EH (cell line): ENCODE results near the gene LGSN.
"Not testable (repeated sequence)": the region's sequence is repeated elsewhere in the genome, so short reads cannot be mapped to it uniquely, and the experiment has no call there.

Experiments
- DNase-seq: peaks from one replicate; pipeline ENCODE4 v3.0.0-alpha.2; 2015; ENCODE audit warnings: low read depth

Gene LGSN, protein sequence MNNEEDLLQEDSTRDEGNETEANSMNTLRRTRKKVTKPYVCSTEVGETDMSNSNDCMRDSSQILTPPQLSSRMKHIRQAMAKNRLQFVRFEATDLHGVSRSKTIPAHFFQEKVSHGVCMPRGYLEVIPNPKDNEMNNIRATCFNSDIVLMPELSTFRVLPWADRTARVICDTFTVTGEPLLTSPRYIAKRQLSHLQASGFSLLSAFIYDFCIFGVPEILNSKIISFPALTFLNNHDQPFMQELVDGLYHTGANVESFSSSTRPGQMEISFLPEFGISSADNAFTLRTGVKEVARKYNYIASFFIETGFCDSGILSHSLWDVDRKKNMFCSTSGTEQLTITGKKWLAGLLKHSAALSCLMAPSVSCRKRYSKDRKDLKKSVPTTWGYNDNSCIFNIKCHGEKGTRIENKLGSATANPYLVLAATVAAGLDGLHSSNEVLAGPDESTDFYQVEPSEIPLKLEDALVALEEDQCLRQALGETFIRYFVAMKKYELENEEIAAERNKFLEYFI

DNA sequence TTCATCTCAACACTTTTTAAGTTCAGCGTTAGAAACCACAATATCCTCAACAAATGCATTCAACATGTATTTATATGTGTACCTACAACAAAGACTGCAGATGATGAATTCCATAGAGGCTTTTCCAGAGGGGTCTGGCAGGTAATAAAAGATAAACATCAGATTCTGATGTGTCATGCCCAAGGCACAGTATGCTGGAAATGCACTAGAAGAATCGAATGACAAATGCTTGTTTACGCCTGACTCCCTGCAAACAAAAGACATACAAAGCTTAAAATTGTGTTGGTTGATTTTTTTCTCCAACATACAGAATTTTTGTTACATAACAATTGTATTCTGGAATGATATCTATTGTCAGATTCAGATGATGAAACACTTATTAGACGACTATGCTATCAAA lies at the start of gene LGSN:
LGSN (minus strand) TSS at position 45 of the 400 bp plus-strand sequence; CDS start at position 5, 40 bp downstream.
- DNase-seq = no peak

DNA sequence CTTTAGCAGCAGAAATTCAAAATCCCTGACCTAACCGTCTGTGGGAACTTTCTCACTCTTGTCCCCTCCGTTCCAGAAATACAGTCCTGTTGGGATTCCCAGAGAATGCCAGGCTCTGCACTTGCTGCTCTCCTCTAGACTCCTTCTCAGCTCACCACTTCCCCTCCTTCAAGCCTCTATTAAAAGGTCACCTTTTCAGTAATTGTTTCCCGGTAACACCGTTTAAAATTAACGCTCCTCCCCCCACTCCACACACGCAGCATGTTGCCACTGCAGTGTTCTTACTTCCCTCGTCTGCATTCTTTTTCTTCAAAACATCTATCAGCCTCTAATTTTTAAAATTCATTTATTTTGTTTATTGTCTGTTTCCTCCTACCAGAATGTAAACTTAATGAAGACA lies 48.6 kb upstream of the LGSN start:
- no peak for DNase-seq

DNA sequence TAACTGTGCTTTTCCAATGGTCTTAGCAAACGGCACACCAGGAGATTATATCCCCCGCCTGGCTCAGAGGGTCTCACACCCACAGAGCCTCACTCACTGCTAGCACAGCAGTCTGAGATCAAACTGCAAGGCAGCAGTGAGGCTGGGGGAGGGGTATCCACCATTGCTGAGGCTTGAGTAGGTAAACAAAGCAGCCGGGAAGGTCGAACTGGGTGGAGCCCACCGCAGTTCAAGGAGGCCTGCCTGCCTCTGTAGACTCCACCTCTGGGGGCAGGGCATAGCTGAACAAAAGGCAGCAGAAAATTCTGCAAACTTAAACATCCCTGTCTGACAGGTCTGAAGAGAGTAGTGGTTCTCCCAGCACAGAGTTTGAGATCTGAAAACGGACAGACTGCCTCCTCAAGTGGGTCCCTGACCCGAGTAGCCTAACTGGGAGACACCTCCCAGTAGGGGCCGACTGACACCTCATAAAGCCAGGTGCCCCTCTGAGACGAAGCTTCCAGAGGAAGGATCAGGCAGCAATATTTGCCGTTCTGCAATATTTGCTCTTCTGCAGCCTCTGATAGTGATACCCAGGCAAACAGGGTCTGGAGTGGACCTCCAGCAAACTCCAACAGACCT lies 42.8 kb upstream of the LGSN start:
- not testable (repeated sequence) for DNase-seq

DNA sequence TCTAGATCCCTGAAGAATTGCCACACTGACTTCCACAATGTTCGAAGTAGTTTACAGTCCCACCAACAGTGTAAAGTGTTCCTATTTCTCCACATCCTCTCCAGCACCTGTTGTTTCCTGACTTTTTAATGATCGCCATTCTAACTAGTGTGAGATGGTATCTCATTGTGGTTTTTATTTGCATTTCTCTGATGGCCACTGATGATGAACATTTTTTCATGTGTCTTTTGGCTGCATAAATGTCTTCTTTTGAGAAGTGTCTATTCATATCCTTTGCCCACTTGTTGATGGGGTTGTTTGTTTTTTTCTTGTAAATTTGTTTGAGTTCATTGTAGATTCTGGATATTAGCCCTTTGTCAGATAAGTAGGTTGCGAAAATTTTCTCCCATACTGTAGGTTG lies 37.6 kb upstream of the LGSN start:
- not testable (repeated sequence) for DNase-seq

DNA sequence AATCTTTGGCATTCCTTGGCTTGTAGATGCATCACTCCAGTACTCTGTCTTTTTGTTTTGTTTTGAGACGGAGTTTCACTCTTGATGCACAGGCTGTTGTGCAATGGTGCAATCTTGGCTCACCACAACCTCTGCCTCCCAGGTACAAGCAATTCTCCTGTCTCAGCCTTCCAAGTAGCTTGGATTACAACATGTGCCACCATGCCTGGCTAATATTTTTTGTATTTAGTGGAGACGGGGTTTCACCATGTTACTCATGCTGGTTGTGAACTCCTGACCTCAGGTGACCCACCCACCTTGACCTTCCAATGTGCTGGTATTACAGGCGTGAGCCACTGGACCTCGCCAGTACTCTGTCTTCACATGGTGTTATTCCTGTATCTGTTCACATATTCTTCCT lies 35.8 kb upstream of the LGSN start:
- no peak for DNase-seq

DNA sequence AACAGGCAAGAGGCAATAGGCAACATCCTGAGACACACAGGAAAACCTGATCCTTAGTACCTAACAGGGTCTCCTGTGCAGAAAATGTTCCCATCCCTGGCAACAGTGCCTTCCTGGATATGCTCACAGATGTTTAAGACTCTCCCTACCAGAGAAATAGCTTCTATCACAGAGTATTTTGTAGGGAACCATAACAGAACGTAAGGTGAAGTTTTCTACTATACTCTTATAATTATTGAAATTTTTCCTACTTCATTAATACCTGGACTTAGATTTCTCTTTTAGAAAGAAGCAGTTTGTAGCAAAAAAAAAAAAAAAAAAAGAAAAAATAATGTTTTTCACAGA lies 33.5 kb upstream of the LGSN start:
- DNase-seq = no peak

DNA sequence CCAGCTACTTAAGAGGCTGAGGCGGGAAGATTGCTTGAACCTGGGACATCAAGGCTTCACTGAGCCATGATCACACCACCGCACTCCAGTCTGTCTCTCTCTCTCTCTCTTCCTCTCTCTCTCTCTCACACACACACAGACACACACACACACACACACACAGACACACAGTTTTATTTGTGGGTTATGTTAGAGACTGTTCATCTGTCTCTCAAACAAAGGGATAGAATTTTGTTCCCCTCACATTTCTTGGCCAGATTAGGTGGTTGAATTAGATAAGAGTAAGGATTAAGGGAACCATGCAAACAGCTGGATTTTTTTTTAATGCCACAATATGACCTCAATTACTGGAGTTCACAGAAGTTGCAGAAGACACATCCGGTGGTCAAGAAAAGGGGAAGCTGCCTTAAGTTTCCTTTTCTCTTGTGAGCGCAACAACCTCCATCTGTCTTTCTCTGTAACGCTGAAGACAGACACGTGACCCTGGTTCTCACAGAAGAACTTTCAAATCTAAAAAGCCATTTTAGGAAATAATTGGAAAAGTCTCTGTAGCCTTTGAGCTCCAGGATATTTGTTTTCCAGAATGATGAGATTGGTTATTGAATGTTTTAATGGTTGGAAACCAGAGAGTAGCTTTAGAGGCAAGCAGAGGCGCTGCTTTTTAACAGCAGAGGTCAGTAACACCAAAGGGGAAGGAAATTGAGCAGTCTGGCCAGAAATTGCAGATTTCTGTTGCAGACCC lies 32.9 kb upstream of the LGSN start:
- peak; percentile 16 for DNase-seq

DNA sequence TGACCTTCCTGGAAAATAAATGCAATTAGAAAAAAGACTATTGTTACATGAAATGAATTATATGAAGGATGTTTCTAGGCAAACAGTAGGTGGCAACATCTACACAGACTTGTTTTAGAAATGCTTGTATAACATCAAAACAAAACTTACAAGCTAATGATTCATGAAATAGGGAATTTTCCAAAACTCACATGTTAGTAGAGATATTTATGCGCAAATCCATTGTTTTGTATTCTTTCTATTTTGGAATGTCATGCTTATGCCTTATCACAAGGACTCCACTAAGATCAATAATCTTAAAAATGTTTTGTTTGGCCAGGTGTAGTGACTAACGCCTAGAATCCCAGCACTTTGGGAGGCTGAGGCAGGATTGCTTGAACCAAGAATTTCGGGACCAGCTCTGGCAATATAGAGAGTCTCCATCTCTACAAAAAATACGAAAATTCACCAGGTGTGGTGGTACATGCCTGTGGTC lies 32.3 kb upstream of the LGSN start:
- peak; percentile 51 for DNase-seq

DNA sequence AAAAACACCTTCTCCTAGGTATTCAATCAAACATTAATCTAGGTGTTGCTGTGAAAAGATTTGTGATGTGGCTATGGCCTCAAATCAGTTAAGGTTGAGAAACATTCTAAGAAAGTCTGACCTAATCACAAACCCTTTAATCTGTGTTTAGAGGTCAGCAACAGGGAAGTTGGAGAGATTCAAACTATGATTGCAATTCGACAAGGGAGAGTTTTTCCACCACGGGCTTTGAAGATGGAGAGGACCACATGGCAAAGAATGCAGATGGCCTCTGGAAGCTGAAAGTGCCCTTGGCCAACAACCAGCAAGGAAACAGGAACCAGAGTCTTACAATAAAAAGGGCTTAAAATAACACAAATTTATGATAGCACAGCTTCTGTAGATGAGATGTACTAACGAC lies 29.6 kb upstream of the LGSN start:
- peak; percentile 37 for DNase-seq

DNA sequence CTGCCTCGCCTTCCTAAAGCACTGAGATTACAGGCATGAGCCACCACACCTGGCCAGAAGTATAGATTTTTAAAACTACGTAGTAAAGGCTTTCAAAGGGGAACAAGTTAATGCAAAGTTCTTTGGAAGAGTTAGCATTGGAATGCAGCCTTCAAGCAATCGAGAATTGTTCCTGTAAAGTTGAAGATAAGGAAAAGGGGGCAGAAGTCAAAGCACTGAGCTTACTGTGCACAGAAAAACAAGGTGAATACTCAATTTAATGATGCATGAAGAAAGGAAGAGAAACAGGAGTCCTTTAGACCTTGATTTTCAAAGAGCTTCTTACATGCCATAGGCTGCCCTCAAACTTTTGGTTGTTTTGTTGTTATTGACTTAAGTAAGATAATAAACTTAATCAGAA lies 29.1 kb upstream of the LGSN start:
- no peak for DNase-seq

DNA sequence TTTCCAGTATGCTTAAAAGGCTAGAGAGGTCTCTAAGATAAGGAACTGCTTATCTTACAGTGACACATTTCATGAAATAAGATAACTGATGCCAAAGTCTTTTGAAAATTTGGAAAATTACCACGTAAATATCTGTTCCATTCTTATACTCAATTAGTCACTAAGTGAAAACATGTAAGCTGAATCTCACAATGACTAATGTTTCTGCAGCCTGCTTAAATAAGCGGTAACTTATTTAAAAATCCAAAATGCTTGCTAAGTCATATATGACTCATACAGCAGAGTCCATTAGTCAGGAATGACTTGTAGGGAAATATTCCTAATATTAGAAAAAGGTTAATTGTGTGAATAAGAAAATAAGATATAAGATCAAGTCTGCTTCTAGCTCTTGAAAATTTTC lies 27.8 kb upstream of the LGSN start:
- DNase-seq = peak; percentile 88

DNA sequence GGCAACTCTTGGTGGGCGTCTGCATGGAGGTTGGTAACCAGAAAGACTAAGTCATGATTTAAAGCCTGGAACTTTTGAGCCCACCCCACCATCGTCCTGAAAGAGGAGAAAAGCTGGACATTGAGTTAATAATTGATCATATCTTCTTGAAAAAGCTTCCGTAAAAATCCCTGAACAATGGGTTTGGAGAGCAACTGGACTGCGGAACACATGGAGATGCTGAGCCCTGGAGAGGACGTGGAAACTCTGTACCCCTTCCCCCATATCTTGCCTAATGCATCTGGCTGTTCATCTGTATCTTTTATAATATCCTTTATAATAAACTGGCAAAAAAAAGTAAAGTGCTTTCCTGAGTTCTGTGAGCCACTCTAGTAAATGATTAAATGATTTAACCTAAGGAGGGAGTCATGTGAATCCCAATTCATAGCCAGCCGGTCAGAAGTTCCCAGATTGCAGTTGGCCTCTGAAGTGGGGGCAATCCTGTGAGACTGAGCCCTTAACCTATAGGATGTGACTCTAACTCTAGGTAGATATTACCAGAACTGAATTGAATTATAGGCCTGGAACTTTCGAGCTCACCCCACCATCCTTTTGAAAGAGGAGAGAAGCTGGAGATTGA lies 26.5 kb upstream of the LGSN start:
- DNase-seq = no peak

DNA sequence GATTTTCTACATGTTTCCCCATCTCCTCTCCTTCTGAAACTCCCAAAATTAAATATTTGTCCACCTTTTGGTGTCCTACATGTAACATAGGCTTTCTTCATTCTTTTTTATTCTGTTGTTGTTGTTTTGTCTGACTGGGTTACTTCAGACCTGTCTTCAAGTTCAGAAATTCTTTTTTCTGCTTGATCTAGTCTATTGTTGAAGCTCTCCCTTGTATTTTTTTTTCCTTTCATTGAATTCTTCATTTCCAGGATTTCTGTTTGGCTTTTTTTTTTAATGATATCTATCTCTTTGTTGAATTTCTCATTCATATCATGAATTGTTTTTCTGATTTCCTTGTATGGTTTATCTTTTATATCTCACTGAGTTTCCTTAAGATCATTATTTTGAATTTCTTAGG lies 20.6 kb upstream of the LGSN start:
- no peak for DNase-seq

DNA sequence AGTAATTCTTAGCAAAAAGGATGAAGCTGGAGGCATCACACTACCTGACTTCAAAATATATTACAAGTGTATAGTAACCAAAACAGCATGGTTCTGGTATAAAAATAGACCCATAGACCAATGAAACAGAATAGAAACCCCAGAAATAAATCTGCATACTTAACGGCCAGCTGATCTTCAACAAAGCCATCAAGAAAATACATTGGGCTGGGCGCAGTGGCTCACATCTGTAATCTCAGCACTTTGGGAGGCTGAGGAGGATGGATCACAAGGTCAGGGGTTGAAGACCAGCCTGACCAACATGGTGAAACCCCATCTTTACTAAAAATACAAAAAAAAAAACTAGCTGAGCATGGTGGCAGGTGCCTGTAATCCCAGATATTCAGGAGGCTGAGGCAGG lies 14.9 kb upstream of the LGSN start:
- DNase-seq = not testable (repeated sequence)

DNA sequence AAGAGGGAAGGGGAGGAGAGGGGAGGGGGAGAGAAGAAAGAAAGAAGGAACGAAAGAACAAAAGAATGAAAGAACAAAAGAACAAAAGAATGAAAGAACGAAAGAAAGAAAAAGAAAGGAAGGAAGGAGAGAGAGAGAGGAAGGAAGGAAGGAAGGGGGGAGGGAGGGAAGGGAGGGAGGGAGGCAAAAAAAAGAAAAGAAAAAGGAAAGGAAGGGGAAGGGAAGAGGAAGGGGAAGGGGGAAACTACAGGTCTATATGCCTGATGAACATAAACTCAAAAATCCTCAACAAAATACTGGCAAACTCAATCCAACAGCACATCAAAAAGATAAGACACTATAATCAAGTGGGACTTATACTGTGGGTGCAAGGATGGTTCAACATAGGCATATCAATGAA lies 13.7 kb upstream of the LGSN start:
- DNase-seq = no peak

DNA sequence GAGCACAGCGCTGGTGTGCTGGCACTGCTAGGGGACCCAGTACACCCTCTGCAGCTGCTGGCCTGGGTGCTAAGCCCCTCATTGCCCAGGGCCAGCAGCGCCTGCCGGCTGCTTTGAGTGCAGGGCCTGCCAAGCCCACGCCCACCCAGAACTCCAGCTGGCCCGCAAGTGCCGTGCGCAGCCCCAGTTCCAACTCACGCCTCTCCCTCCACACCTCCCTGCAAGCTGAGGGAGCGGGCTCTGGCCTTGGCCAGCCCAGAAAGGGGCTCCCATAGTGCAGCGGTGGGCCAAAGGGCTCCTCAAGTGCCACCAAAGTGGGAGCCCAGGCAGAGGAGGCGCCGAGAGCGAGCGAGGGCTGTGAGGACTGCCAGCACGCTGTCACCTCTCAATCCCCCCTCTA lies 6.8 kb upstream of the LGSN start:
- not testable (repeated sequence) for DNase-seq

DNA sequence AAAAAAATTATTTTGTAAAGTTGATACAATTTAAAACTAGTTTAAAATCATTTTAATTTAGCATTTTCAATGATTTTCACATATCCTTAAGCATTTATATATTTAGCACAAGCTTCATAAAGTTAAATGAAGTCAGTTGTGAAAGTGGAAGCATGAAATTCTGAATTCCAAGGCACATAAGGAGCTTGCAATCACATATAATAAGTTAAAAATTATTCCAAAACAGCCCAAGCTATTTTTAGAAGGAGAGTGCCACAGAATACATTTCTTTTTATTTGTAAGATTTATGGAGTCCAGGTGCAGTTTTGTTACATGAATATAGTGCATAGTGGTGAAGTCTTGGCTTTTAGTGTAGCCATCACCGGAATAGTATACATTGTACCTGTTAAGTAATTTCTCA lies 3.2 kb upstream of the LGSN start:
- no peak for DNase-seq

DNA sequence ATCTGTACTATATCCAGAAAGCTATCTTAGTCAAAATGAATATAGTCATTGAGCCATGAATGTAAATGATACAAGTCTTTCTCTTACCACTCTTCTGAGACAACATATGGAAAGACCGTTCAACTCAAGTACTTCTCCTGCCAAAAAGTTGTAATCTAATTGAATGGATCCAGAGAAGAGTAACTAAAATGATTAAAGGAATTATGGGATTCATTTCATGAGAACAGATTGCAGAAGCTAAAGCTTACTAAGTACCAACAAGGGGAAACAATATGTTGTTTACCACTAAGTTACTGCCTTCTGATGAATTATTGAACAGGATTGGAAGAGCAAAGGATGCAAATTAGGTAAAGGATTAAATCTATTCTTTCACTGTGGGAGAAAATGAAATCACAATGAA lies 2.0 kb upstream of the LGSN start:
- no peak for DNase-seq

DNA sequence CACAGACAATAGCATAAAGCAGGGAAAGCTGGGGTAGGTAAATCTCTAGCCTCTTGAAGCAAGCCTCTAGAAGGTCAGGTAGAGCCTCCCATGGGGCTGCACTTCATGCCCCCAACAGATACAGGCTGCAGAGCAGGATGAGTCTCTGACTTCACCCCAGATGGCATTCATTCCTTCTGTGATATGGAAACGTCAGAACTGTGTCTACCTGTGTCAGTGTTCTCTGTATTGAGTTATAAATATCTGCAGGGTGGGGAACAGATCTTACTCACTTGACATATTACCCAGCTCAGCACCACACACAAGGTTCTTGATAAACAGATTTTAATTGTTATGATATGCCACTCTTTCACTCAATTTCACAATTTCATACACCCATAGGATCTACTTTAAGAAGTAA lies 2.1 kb downstream of the LGSN start:
- DNase-seq = no peak

DNA sequence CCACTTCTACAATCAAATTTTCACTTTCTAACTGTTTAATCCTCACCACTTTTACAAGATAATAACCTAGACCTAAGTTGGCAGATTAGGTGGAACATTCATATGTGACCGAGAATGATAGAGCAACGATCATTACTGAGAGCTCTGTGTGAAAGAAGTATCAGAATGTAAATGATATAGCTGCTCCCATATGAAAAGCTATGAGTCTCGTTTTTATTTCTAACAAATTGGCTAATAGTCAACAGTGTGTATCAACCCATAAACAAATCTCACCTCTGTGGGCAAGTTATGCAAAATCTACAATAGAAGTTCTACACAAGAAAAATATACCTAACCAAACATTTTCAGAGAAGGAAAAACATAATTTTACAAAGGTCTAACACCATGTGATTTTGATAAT lies 3.7 kb downstream of the LGSN start:
- DNase-seq = no peak

DNA sequence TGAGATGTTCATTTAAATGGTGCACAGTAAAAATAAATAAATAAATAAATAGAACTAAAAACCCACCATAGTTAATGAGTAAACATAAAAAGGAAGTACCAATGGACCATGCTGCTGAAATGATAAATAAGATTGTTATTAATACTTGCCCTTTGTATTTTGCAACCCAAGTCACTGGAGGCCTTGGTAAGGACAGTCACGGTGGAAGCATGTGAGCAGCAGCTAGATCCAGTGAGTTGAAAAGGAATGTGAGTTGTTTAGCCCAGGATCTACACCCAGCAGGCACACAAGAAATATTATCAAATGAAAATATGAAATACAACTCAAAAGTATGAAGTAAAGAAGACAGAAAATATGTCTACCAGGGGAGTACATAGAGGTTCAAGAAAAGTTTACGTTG lies 6.7 kb downstream of the LGSN start:
- no peak for DNase-seq

DNA sequence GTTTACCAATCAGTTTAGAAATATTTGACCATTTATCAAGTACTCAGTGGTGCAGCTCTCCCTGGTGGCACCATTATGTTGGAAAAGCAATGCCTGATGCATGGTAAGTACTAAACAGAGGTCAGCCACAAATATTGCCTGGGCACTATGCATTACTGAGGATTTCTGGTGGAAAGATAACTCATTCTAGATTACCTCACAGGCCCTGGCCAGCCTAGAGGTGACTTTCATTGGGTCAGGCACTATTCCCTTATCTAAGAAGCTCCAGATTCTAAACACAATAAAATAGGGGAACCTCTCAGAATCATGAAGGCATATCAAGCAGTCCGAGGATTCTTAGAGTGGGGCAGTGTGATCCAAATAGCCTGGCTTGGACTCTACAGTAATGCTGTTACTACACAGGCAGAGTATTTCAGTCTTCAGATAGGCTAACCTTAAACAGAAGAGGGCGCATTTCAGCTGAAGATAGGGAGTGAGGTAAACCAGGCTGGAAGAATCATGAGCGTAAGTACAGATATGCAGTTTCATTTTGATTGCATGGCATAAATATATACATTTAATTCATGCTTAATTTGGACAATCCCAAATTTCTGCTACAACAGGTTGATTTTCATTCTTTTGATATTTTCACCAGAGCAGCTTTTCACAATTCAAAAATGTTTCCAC lies 12.1 kb downstream of the LGSN start:
- peak; percentile 59 for DNase-seq
